ENCODE data around the gene GATA5.
"Not testable (repeated sequence)": the region's sequence is repeated elsewhere in the genome, so short reads cannot be mapped to it uniquely, and the experiment has no call there.

GATA5 gene

DNA sequence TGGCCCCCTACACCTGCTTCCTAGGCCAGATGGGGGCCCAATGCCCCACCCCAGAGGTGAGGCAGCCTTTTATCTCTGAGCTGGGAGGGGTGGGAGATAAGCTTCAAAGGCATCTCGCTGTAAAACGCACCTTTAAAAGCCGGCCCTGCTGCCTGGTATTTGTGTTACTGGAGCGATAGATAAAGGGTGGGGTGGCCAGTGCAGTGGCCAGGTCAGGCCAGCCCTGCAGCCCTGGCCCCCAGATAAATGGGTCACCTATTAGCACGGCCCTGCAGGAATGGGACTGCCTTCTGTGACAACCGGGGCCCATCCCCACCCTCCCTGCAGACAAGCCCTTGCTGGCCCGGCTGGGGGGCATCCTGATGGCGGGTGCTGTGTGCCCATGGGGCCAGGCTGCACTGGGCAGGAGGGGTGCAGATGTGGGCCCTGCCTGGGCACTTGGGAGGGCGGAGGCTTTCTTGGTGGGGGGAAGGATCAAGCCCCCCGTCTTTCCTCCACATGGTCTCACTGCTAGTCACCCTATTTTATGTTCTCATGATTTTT is 45.4 kb downstream of the GATA5 start:
- no peak for DNase-seq (ENCODE audit: low read depth)

GRCh38 chr20:62429455-62430310 is 46.1 kb downstream of the GATA5 start:
- no peak for DNase-seq (ENCODE audit: low read depth)

GRCh38 chr20:62428396-62429295 is 47.1 kb downstream of the GATA5 start:
- DNase-seq (ENCODE audit: low read depth) = no peak

DNA sequence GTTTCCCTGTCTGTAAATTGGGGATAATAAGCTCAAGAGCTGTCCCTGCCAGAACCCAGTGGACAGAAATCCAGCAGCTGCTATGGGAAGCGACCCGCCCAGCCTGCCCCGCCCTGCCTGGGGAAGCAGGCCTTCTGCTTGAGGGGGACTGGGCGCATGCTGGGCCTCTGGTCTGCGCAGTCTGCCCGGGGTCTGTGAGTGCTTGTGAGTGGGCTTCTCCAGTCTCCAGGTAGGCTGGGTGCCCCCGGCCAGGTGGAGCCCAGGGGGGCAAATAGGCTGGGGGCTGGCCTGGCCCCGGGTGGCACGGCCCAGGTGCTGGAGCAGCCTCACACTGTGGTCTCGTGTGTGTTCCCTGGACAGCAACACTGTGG is 47.8 kb downstream of the GATA5 start:
- no peak for DNase-seq (ENCODE audit: low read depth)

GRCh38 chr20:62427172-62428001 is 48.4 kb downstream of the GATA5 start, which contains the start of gene RBBP8NL:
Gene RBBP8NL, minus strand, starts transcription at chr20:62427539. Its CDS starts 7,892 bp downstream, at chr20:62419647.
- no peak for DNase-seq (ENCODE audit: low read depth)

GRCh38 chr20:62426699-62427131 is 49.1 kb downstream of the GATA5 start:
- DNase-seq (ENCODE audit: low read depth) = no peak

- not testable (repeated sequence) for DNase-seq (ENCODE audit: low read depth)
These were observed 49.8 kb downstream of the GATA5 start for GRCh38 chr20:62426059-62426348.

- no peak for DNase-seq (ENCODE audit: low read depth)
These were observed 50.3 kb downstream of the GATA5 start for GRCh38 chr20:62425281-62426058.

DNA sequence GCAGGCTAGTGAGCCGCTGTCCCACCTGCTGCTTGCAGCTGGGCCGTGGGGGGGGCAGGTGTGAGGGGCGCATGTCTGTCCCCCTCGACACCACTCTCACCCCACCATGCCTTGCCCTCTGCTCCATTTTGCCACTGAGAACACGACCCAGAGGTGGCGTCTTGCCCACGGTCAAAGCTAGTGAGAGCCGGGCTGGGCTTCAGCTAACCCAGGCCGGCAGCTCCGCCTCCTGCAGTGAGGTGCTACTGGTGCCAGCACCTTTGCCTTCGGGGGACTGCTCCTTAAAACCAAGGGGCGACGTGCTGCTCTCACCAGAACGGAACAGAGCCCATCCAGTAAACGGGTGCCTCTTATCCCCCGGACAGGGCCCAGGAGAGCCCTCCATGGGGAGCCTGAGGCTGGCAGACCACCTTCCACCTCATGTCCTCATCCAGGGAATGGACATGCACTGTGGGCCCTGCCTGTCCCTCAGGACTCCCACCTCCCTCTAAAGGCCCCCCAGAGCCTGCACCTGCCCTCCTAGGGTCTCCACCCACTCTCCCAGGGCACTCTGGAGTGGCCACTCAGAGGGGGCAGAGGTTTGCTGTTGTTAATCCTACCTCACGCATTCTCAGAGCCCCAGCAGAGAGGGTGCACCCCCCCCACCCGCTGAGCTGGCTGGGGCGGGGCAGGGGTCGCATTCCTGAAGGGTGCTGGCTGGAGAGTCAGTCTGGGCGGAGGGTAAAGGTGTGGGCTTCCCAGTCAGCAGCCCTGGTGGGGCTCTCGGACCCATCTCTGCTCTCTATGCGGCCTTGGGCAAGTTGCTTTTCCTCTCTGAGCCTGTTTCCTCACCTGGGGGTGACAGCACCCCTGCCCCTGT is 51.3 kb downstream of the GATA5 start:
- DNase-seq (ENCODE audit: low read depth) = no peak

GRCh38 chr20:62423326-62423706 is 52.5 kb downstream of the GATA5 start:
- DNase-seq (ENCODE audit: low read depth) = no peak

DNA sequence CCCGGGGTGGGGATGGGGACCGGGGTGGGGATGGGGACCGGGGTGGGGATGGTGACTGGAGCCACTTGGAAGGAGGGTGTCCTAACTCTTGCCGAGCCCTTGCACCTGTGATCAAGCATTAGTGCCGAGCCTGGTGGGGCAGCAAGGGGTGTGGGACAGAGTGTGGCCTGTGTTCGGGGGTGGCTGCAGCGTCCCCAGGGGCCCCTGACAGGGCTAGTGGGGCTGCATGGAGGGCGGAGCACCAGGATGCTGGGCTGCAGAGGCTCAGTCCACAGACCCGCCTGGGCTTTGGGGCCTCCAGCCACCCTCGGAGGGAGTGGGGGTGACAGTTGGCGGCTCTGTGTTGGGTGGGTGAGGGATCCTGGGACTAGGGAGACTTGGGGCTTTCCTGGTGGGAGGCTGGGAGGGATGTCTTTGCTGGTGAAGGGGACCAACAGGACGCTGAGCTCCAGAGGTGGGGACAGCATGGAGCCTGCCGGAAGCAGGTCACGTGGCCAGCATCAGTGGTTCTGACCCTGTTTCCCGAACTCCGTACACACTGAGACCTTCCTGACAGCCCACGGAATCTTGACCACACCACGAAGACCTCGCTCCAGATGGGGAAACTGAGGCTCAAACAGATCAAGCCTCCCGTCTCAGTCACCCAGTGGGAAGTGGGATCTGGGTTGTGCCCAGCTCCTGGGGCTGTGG is 53.0 kb downstream of the GATA5 start:
- DNase-seq (ENCODE audit: low read depth) = no peak

DNA sequence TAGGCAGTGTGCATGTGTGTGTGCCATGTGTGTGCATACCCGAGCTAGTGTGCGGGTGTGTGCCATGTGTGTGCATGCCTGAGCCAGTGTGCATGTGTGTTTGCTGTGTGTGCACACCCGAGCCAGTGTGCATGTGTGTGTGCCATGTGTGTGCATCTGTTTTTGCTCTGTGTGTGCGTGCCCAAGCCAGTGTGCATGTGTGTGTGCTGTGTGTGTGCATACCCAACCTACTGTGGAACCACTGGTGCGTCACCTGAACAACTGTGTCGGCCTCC is 54.1 kb downstream of the GATA5 start:
- no peak for DNase-seq (ENCODE audit: low read depth)

DNA sequence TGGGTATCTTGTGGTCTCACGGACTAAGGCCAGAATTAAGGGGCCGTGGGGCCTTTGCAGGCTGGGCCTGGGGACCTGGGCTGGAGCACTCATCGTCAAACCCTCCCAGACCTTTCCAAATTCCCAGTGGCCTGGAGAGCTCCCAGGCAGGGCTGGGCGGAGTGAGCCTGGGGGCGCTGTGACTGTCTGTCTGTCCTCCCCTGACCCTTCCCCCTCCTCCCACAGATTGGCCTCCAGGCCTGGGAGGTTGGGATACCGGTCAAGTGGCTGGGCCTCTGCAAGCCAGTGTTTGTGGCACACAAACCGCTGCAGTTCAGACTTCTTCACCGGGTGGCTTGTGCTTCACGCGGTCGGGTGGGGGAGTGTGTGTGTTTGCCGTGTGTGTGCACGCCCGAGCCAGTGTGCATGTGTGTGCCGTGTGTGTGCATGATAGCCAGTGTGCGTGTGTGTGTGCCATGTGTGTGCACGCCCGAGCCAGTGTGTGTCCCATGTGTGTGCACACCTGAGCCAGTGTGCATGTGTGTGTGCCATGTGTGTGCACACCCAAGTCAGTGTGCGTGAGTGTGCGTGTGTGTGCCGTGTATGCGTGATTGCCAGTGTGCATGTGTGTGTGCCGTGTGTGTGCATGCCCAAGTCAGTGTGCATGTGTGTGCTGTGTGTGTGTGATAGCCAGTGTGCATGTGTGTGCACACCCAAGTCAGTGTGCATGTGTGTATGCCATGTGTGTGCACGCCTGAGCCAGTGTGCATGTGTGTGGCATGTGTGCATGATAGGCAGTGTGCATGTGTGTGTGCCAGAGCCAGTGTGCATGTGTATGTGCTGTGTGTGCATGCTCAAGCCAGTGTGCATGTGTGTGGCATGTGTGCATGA is 54.7 kb downstream of the GATA5 start:
- DNase-seq (ENCODE audit: low read depth) = no peak

DNA sequence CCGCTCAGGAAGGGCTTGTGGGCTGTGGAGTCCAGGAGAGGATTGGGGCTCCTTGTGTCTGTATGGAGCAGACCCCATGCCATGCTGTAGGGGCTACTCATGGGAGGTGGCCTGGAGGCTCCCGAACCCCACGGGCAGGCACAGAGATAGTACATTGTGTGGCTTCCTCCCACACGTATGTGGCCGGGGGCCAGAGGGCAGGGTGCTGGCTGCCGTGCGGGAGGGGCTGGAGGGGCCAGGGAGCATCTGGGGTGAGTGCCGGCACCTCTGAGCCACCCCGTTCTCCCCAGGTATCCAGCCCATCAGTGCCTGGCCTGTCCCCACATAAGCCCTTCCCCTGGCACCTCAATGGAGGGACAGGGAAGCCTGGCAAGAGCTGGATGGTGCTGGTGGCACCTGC is 56.0 kb downstream of the GATA5 start:
- DNase-seq (ENCODE audit: low read depth) = no peak

DNA sequence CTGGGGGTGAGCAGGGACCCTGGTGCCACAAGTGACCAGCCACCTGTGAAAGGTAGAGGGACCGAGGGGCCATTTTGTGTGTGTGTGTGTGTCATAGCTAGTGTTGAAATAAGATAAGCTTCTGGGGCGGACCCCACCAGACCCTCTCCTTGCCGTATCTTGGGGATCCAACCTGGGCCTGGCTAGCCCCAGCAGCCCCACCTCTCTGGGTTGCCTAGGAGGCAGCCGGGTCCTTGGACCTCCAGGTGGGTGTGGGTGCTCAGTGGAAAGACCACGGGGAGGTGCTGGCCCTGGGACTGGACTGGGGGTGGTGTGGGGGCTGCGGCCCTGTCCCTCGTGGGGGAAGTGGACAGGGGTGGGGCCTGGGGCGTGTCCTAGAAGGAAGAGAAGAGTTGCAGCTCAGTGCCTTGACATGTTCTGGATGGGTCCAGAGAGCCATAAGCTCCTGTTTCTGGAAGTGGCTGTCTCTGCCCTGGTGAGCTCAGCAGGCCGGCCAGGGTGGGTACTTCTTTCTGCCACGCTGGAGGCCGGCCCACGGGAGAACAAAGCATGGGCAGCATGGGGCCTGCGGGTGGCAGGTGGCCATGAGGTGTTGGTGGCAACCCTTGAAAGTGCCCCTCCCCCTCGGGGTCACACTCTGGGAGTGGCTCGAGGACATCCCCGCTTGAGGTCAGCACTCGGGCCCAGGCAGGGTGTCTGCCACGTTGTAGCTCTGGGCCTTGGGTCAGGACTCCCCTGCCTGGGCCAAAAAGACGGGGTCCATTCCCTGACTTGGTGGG is 56.9 kb downstream of the GATA5 start:
- DNase-seq (ENCODE audit: low read depth) = no peak

DNA sequence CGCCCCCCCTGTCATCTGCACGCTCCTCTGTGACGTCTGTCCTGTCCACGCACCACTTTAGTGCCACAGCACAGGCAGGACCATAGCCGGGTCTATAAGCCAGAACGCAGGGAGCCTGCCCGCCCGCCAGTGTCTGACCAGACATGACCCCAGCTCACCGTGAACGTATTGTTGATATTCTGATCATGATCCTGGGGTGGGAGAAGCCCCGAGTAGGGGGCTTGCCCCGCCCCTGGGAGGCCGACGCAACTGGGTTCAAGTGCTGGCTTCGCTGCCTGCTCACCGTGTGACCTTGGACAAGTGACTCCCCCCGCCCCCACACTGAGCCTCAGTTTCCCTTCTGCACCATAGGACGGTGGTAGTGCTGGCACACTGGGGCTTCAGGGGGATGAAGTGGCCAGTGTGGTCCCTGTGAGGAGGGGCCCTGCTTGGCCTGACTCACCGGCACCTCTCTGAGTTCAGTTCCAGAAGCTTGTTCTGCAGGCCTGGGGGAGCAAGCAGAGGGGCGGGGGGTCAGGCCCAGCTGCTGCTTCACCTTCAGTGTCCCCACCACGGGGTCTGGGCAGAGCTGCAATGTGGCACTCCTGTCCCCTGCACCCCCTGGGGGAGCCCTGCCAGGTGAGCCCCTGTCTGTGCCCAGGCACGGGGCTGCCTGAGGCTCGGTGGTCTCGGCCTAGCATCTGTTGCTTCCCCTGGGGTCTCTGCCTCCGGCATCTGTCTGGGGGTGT is 57.6 kb downstream of the GATA5 start:
- no peak for DNase-seq (ENCODE audit: low read depth)

Measured in stimulated activated CD8-positive, alpha-beta memory T cell treated with anti-CD3 and anti-CD28 coated beads, Interleukin-7, amount 100 ng/mL, for 24 hours (primary cell).